AG08395 (cell line): ENCODE data around the gene TGM1.
A peak's percentile ranks its signal among the peaks of the same experiment; 100 is the strongest.

Source experiments
- DNase-seq: peaks from one replicate; pipeline ENCODE4 v3.0.0; 2012; ENCODE audit warnings: mixed read lengths, low spot score

TGM1 gene

DNA sequence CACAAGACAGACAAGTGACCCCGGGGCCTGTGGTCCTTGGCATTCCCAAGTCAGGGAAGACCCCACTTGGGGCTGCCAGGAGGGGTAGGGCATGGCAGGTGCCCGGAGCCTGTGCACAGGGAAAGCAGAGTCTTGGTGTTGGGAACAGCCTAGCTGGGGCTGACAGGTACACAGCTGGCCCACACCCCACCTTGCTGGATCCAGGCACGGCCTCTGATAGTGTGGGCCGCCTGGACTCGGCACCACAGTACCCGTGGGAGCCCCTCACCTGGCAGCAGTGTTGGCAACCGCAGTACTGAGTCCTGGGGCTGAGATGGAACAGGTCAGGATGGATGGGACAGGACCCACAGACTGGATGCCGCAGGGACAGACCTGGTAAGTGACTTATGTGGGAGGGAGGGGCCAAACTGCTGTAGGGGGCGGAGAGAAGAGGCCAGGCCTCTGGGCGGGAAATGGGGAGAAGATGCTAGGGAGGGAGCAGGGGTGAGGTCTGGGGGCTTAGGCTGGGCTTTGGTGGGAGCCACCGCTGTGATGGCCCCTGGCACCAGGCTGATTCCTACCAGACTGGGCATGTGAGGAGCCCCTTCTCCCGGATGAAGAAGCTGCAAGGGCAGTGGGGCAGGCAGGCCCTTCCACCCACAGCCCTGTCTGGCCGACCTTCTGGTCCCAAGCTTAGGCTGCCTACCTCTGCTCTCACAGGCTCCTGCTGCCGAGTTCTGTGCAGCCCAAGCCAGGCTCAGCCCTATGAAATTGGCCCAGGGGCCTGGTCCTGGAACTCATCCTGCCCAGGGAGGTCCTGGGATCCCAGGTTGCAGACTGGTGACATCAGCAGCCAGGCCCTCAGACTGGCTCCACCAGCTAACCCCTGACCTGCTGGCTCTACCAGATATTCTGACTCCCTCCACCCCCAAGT, at the start of gene TGM1:
Gene TGM1 (minus strand): TSS at position 357 of the 913 bp plus-strand sequence. CDS start 825 bp downstream, outside the sequence.
- DNase-seq = no peak

DNA sequence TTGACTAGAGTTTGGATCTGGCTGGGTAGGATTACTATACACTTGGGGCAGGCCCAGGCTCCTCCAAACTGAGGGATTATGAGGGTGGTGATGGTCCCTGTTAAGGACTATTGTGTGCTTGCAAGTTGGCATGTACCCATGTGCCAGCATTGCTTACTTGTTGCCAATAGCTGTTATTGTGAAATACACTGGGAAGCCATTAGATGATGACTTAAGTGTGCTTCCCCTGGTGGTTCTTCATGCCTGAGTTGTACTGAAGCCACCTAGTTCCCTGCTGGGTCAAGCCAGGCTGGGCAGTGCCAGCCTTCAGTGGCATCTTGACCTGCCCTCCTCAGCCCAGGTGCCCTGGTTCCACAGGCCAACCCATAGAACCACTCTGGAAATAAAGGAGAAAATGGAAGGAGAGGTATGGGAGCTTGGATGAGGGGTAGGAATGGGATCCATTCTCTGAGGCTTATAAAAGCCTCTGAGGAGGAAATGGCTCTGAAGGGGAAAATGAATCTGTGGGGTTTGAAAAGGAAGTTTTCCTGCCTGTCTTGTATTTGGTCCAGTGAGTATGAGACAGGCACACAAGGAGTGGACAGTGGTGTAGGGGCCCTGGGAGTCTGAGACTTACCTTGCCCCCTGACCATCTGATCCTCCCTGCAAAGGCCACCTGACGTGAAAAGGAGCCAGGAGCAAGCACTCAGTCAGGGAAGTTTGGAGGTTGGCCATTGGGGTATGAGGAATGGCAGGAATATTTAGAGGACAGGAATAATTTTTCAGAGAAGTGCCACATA, 49.0 kb upstream of the TGM1 start:
- peak; percentile 47 for DNase-seq

GRCh38 chr14:24310646-24311604, 47.9 kb upstream of the TGM1 start, which contains the start of gene LTB4R:
LTB4R (plus strand) TSS chr14:24311502; CDS start chr14:24315652, 4,150 bp downstream.
- DNase-seq = peak; percentile 85

GRCh38 chr14:24310265-24310645, 47.3 kb upstream of the TGM1 start:
- no peak for DNase-seq

DNA sequence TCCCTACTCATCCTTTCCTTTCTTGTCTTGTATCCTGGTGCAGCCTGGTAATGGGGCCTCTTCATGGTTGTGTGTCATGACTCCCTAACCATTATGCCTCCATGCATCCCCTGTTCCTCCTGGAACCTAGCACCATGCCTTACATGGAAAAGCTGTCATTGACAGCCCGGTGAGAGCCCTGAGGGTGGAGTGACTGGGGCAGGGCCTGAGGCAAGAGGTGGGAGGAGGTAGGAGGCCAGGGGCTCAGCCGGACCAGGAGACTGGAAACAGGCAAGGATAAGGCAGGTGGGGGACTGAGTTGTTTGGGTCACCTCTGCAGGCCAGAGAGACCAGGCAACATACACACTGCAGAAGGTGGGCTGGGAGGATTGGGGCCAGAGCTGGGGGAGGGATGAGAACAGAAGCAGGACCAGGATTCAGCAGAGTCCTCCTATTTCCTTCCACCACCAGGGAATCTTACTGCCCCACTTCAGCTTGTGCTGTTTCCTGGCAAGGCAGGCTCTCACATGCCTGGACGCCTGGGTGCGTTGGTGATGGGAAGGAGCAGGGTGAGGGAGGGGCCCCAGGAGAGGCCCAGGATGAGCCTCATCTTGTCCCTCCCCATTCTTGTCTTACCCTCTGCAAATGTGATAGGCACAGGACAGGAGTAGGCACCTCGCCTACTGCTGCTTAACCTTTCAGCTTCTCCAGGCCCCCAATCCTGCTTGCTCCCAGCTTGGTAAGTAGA, 46.7 kb upstream of the TGM1 start, which contains the start of gene LTB4R2:
Gene LTB4R2 (plus strand): TSS at position 603 of the 727 bp plus-strand sequence. CDS start 525 bp downstream, outside the sequence.
- DNase-seq = no peak

GRCh38 chr14:24308342-24309124, 45.6 kb upstream of the TGM1 start:
- DNase-seq = no peak

- peak; percentile 81 for DNase-seq
Observed at GRCh38 chr14:24307575-24308341, 44.8 kb upstream of the TGM1 start, which contains the start of gene CIDEB. CIDEB (minus strand) TSS chr14:24307977; CDS start chr14:24307858, 119 bp downstream.

DNA sequence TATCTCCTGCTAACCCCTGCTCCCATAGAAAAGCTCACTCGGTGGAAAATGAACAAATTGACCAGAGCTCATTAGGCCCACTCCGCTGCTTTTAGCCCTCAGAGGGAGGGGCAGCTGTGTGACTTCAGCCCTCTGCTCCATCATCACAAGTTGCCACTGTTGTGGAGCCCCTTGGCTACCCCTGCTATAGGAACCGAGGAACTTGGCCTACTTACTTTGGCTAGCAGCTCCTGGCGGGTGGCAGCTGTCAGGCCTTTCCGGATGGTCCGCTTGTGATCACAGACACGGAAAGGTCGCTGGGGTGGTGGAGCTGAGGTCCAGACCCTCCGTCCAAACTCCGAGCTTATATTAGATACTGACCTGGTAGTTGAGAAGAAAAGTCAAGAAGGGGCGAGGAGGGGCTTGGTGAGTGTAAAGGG, 44.2 kb upstream of the TGM1 start:
- DNase-seq = no peak

- DNase-seq = no peak
Observed at GRCh38 chr14:24304019-24304387, 41.0 kb upstream of the TGM1 start.

DNA sequence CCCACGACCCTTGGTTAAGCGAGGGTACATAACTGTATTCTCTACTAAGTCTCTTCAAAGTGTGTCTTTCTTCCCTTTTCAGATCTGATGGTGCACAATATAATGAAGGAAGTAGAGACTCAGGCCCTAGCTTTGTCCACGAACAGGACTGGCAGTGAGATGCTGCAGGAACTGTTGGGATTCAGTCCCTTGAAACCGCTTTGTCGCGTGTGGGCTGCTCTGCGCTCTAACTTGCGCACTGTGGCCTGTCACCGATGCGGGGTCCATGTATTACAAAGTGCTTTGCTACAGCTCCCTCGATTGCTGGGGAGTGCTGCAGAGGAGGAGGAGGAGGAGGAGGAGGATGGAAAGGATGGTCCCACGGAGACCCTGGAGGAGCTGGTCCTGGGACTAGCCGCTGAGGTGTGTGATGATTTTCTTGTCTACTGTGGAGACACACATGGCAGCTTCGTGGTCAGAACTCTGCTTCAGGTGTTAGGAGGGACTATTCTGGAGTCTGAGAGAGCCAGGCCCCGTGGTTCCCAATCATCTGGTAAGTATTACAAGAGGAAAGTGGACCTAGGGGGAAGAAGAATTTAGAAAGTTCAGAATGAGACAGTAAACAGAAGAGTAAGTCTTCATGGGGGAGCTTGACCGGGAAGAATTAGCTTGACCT, 37.5 kb upstream of the TGM1 start:
- DNase-seq = no peak

GRCh38 chr14:24299255-24300191, 36.5 kb upstream of the TGM1 start, which contains the start of the genes DHRS1 and NOP9:
DHRS1 (minus strand) TSS chr14:24299780; CDS start chr14:24299106, 674 bp downstream.
NOP9 (plus strand) TSS chr14:24299850; CDS start chr14:24299955, 105 bp downstream.
- DNase-seq = peak; percentile 97

GRCh38 chr14:24298892-24299254, 35.9 kb upstream of the TGM1 start:
- peak; percentile 82 for DNase-seq

- no peak for DNase-seq
Observed at GRCh38 chr14:24297190-24297964, 34.4 kb upstream of the TGM1 start.

GRCh38 chr14:24296341-24297157, 33.6 kb upstream of the TGM1 start:
- peak; percentile 94 for DNase-seq

- no peak for DNase-seq
Observed at GRCh38 chr14:24293525-24293924, 30.5 kb upstream of the TGM1 start.
